ENCODE results near the gene DSG2.
"Not testable (repeated sequence)": the region's sequence is repeated elsewhere in the genome, so short reads cannot be mapped to it uniquely, and the experiment has no call there.

The DSG2 gene

DNA sequence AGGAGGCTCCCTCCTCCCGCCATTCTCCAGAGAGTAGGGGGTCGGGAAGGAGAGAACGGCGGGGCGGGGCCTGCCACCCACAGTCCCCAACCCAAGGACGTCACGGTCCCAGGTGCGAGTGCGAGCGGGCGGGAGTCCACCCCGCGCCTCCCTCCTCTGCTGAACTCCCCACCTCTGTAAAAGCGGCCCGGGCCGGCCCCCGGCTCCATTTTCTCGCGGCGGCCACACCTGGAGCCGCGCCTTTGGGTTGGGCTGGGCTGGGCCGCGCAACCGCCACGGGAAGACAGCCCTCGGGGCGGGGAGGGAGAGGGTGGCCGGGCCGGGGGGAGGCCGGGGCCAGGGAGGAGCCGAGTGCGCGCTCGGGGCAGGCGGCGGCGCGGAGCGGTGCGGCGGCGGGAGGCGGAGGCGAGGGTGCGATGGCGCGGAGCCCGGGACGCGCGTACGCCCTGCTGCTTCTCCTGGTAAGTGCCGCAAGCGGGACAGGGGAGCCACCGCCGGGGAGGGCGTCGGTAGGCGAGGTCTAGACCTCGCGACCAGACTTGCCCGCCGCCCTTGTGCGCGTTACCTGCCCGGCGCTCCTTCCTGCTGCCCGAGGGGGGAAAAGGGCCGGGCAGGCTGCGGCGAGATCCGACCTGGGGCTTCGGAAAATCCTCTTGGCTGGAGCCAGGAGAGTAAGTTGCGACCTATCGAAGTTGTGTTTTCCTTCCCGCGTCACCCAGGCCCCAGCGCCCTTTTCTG is at the start of gene DSG2:
TSS of gene DSG2 (plus strand) at position 342 of the 738 bp plus-strand sequence. CDS start at position 417, 75 bp downstream.
- peak; percentile 83 for DNase-seq

DNA sequence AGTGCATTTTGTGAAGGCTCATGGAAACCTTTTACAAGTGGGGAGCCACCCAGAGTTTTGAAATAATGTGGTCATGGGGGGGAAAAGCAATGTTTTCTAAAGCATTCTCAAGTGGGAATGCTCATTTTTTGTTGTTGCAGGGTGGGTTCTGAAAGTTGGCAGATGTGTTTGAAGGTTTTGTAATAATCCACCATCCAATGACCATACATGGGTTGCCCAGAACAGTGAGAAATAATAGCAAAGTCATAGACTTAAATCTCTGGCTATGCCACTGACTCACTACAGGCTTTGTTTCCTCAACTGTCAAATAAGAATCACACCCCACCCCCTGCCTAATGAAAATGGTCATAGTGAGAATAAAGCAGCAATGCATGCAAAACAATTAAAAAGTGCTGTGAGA is 47.6 kb upstream of the DSG2 start:
- DNase-seq: no peak

DNA sequence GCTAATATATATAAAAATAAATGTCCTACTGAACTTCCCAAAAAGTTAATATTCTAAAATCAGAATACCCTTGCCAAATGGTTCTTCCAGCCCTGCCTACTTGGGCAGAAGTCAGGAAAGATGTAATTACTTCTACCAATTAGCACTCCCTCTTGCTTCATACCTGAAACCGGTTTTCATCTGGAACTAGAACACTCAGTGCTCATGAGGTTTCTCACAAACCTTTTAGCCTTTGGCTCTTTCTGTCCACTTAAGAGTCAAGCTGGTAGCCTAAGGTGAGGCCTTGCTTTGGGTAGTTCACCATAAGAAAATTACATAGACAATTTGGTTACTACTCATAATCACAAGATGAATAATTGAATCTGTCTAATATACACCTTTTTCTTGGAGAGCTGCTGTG is 46.4 kb upstream of the DSG2 start:
- no peak for DNase-seq

DNA sequence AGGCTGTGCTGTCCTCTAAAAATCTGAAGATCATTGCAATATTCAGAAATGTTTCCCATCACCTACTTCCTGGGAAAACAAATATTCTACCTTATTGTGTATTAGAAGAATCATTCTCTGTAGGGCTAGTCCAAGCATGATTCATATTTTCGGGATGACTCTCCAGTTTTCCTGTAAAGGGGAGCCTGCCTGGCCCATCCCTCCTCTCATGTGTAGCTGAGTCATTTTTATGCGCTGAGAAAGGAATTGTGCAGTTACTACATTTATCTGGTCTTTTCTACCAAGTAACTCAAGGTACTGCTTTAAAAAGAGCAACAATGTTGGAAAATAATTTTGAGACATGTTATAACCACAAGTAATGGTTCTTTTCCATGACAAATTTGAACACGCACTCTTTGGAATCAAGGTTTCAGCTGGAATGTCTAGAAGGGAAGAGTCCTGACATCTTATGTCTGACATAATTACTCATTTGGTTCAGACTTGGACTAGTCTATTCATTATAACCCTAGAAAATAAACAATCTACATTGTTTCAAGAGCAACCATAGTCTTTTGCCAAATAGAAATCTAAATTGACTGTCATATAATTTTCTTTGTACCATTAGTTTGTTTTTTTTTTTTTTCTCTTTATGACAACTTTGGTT is 43.8 kb upstream of the DSG2 start:
- DNase-seq: no peak

DNA sequence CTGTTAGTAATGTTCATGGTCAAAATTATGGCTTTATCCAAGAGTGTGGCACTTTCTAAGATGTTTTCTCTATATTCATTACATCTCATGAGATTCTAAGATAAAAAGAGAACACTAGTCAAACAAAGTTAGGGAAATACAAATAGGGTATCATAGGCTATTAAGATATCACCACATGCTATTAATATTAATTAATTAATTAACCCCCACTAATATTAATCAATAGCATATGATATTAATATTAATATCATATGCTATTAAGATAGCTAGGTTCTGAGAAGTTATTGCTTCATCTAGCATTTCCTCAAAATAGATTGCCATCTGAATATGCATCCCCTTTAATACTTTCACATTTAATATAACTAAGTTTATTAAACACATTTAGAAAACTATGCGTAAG is 28.3 kb upstream of the DSG2 start:
- DNase-seq: no peak

DNA sequence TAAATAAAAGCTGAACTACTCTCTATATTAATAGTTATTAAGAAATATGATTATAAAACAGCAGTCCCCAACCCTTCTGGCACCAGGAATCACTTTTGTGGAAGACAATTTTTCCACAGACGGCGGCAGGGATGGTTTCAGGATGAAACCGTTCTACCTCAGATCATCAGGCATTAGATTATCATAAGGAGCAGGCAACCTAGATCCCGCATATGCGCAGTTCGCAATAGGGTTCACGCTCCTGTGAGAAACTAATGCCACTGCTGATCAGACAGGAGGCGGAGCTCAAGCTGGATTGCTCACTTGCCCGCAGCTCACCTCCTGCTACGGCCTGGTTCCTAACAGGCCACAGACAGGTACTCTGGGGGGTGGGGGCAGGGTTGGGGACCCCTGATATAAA is 19.3 kb upstream of the DSG2 start:
- no peak for DNase-seq

DNA sequence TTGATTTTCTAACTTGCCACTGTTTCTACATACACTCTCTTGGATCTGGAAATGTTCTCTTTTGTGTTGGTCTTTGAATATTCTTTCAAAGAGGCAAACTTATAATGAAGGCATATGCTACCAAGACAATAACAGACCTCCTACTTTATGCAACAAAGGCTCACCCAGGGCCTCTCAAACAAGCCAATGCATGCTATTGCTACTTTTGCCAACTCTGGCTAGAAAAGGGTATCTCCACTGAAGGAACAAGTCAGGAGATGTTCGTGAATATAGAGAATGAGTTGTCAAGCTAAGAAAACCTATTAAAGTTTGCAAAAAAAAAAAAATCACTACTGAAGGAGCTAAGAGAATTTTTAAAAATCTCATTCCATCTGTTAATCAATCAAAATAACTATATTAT is 15.9 kb upstream of the DSG2 start:
- DNase-seq: no peak

DNA sequence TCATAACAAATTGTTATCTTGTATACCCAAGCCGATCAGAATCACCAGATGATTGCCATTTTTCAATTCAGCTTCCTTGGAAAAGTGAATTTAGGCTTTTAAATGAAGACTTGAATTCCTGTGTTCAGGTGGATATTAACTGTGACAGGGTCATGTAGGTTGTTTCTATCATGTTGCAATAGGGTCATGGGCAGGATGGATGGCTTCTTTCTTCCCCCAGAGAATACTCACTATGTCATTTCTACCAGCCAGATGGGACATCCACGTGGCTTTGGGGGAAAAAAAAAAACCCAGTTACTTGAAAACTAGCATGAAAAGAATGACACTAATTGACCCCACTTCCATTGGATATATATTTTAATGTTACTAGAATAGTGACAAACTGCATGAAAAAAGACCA is 14.6 kb upstream of the DSG2 start:
- no peak for DNase-seq

DNA sequence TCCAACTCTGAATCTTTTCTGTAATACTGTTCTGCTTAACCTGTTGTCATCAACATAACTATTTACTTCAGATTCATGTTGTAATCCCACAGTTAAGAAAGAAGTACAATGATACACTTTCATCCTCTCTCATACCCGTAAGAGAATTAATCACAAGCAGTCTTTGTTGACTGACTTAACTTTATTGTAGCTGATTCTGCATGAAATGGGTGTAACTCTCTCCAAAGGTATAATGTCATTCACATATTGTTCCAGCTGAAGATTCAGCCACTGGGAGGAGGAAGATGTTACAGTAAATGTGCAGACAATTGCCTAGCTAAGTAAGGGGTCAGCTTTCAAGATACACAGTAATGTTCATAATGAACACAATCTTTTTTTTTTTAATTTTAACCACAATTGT is 13.5 kb upstream of the DSG2 start:
- no peak for DNase-seq

DNA sequence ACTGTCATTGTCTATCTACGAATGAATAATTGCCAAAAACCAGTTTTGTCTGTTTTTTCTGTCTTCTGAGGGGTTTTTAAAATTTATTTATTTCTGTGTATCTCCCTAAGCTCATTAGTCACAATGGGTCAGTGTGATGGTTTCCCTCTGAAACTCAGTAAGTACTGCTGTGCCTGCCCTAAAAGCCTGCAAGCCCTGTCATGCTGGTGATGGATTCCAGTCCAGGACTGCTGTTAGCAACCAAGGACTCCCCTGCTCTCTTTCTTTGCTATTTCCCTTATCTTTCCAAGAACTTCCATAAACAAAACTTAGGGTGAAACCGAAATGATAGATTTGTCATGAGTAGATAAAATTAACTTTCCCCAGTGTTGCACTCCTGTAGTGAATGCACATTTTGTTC is 11.8 kb upstream of the DSG2 start:
- no peak for DNase-seq

DNA sequence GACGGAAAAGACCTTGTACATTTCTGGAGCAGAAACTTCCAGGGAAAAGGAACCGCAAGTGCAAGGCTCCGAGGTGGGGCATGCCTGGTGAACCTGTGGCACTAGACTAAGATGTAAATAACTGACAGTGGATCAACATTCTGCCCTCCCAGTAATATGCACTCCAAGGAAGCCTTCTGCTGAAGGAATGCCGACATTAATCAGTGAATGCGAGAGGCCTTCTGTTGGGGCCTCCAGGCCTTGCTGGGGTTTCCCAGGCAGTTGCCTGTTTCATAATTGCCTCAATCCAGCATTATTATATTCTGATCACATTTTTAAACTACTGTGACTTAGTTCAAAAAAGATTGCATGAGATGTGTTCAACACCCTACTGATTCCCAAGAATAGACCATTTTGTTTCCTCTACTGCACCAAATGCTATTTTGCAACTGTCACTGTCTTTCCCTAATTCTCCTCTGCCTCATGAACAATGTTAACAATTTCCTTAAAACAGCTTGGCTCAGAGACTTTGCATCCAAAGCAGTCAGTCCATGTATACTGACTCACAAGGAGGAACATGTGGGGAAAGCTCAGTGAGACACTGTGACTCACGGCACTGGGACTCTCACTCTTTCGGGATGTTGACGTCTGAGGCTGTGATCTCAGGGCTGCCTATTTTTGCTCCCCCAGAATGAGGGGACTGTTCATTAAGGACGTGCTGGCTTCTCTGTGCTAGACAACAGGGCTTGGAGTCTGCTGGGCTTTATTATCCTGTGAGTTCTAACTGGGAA is 10.5 kb upstream of the DSG2 start:
- no peak for DNase-seq

DNA sequence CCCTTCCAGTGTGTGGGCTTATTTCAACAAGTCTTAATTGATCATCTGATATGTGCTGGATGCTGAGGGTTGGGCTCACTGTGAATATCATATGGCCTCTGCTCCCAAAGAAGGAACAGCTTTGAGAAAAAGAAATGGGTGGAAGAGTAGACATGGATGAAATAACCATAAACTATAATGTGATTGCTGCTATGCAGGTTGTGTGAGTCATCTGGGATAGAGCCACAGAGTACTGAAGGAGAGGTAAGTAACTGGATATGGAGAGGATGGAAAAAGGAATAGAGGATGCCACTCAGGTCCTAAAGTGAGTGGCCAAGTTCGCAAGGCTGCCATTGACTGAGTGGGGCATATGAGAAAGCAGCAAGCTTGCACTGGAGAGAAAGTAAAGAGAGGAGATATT is 8.7 kb upstream of the DSG2 start:
- DNase-seq: no peak

DNA sequence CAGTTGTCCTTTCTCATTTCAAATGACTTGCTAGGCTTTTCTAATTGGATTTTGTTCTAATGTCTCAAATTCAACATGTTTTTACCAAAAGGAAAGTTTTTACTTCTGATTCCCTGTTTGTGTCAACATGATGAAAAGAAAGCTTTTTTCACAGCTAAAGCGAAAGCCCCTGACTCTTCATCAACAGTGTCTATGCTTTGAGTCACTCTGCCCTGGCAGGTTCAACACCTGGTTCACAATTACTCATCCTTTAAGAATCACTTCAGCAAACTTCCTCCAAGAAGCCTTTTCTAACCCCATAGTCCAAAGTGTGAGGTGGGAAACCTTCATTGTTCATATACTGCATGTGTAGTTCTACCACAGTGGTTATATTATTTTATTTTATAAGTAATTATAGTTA is 7.6 kb upstream of the DSG2 start:
- no peak for DNase-seq

DNA sequence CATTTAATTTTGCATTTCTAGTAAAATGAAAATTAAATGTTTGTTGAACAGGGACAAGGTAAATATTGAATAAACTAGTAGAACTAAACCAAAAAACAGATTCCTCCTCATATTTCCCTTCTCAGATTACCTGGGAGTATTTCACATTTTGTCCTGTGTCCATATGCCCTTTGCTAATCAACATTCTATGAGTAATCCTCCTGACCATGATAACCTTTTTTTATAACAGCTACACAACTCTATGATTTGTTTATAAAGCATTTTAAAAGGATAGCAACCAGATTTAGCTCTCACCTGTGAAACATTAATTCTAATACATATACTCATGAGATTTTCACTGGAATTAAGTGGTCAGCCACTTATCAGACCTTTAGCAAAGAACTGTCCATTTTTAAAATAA is 7.1 kb upstream of the DSG2 start:
- no peak for DNase-seq

DNA sequence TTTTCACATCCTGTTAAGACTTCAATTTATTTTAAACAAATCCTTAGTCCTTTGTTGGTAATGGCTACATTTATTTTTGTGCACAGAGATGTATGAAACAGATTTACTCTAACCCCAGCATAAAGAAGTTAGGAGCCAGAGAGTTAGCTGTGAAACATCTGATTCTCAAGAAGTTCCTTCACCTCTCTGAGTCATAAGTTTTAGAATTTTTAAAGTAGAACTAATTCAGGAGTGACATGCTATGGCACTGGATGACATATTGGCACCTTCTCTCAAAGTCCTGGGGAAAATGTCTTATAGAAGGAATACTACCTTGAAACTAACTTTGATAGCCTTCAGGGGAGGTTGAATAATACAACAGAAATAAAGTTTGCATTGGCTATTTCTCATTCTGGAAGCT is 6.4 kb upstream of the DSG2 start:
- DNase-seq: no peak

DNA sequence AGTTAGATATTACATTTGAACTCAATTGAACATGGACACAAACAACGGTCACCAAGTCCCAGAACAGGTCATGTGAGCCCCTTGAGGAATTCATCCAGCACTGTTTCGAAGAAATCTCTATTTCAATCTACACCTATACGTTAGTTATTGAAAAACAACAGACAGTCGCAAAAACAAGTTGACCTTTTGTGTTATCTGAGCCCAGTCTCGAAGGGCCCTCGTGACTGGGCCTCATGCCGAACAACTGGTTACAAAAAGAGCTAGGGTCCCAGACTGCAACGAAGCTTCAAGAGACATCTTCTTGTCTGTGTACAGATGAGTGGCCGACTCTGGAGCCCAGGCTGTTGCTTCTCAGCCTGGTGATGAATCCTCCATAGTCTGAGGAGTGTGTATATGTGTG is 5.3 kb upstream of the DSG2 start:
- no peak for DNase-seq

DNA sequence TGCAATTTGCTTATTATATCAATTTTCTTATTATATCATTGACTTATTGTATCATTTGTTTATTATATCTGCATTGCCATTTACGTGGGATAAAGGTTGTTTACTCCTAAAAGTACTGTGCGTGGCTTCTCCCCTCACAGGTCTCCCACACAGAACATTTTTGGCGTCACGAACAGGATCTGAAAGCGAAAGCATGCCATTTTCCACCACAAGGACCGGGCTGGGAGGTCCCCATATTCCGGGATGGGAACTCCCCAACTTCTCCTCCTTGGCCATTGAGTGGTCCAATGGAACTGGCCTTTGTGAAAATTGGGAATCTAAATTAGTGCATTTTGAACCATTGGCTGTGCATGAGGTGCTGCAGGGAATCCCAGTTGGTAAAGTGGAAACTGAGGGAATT is 4.8 kb upstream of the DSG2 start:
- no peak for DNase-seq

DNA sequence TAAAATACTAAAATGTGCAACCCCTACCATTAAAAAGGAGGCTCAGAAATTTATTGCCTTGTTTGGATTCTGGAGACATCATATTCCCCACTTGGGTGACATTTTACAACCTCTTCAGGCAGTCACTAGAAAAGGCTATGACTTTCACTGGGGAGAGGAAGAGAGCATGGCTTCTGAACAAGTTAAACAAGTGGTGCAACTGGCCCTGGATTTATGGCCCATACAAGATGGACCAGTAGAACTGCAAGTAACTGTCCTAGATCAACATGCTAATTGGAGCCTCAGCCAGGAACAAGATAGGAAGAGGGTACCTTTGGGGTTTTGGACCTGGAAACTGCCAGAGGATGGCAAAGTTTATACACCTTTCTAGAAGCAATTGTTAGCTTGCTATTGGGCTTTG is 4.0 kb upstream of the DSG2 start:
- DNase-seq: no peak

DNA sequence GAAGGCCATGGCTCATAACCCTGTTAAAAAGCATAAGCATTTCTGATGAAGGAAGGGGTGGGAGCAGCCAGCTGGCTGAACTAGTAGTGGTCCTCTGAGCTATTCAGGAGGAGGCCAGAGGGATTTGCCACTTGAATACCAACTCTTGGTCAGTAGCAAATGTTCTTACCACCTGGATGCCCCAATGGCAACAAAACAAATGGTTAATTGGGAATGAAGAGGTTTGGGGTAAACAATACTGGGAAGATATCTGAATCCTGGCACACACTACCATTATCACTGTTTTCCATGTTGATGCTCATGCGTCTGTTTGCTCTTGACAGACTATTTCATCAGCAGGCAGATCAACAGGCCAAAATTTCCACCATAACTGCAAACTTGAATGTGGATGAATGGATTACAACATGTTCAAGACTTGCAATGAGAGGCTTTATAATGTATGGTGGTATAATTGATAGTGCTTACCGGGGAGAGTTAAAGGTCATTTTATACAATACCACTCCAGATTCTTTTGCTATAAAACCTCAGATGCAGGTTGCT is 3.2 kb upstream of the DSG2 start:
- DNase-seq: not testable (repeated sequence)

DNA sequence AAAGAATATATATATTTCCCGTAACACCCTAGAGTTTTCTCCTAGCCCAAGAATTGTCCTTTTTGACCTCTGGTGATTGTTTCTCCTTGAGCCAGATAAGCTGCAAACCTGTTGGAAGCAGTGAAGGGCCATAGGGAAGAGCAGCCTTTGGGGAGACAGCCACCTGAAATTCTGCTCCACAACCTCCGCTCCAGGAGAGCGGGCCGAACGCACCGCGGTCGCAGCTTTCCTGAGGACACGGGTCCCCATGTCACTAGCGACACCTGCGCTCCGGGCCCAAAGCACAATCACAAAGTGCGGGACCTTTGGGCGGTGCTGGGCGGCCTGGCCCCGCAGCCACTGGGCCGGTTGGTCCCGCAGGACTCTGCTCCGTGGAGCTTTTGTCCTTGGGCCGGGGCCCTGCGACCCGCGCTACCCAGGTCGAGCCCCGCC is 557 bp upstream of the DSG2 start:
- peak; percentile 72 for DNase-seq

DNA sequence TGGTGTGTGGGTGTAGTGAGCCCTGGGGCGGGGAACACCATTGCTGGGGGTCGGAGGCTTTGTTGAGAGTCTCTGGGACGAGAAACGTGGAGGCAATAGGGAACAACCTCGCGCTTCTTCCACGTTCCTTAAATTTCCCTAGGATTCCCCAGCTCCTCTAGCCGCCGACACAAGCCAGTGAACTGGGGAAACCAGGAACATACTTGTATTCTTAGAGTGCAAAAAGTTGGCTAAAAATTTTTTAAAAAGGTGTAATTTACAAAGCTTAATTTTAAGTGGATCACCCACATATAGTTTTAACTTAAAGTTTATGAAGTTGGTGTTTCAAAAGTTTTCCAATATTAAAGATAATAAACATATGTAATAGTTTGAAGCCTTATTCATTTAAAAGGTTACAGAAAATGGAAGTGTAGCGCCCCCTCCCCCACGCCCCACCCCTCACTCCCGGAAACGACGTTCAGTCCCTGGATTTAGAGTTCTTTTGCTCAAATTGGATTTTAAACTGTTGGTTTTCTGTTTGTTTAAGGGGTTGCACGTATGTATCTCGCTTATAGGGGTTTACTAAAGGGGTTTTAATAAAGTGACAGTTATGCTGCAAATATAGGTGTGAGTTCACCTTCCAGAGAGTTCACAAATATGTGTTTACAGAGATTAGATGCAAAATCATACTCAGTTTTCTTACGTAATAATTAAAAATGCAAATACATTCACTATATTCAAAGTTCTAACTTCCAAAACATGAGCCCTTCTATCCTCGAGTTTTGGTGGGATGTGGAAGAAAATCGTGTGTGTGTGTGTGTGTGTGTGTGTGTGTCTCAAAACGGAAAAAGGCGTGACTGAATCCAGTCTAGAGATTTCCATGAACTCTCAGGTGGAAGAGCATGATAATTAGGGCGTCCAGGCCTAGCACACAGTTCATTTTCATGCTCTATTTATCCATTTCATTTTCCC is 872 bp downstream of the DSG2 start:
- no peak for DNase-seq

DNA sequence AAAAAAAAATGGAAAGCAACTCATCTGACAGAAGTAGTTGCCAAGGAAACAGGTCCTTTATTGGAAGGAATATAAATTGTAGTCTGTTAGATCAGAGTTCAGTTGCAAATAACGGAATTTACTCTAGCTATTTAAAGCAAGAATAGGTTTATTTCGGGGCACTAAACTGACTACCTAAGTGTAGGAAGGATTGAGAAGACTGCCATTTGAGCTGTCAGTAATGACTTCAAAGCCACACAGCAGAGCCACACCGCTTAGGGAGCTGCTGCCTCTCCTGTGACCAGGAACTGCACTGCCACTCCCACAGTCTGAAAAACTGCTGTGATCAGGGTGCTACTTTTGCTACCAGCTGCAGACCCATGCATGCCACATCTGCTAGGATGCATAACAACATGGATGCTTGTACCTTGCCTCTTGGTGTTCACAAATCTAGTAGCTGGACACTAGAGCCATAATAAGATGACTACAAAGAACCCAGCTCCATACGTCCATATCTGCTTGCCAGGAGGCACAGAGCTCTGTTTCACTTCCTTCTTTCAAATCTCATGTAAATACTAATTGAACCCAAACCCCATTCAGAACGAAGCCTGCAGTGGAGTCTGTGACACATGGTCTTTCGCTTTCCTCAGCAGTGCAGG is 2.2 kb downstream of the DSG2 start:
- DNase-seq: no peak
